HG02759 (cell line): ENCODE measurements around the gene ZBTB21.
"Not testable (repeated sequence)": the region's sequence is repeated elsewhere in the genome, so short reads cannot be mapped to it uniquely, and the experiment has no call there.

Source experiments
- ATAC-seq: cut with Tn5 transposase; IDR thresholded peaks from one replicate; pipeline ENCODE4 v1.9.1; 2021; ENCODE audit warnings: mild to moderate bottlenecking, moderate library complexity; ENCODE audit not compliant: unreplicated experiment

Gene ZBTB21

GRCh38 chr21:41954654-41955499 lies 55.3 kb downstream of the ZBTB21 start:
- ATAC-seq = no peak

- peak; percentile 65 for ATAC-seq
Measured at GRCh38 chr21:41953831-41954653, 56.1 kb downstream of the ZBTB21 start, which contains the start of gene C2CD2. TSS of gene C2CD2 (minus strand) at chr21:41954018. CDS start at chr21:41953648, 370 bp downstream.

- ATAC-seq = peak; percentile 44
Measured at GRCh38 chr21:41953249-41953830, 56.8 kb downstream of the ZBTB21 start.

GRCh38 chr21:41952568-41953248 lies 57.5 kb downstream of the ZBTB21 start:
- ATAC-seq = no peak

GRCh38 chr21:41951876-41952567 lies 58.1 kb downstream of the ZBTB21 start:
- ATAC-seq = no peak

- ATAC-seq = no peak
Measured at GRCh38 chr21:41950941-41951351, 59.2 kb downstream of the ZBTB21 start.

- not testable (repeated sequence) for ATAC-seq
Measured at GRCh38 chr21:41949631-41950030, 60.5 kb downstream of the ZBTB21 start.

- no peak for ATAC-seq
Measured at GRCh38 chr21:41948901-41949300, 61.3 kb downstream of the ZBTB21 start.

GRCh38 chr21:41948078-41948895 lies 61.9 kb downstream of the ZBTB21 start:
- ATAC-seq = no peak

GRCh38 chr21:41945982-41946381 lies 64.2 kb downstream of the ZBTB21 start:
- ATAC-seq = no peak

GRCh38 chr21:41943851-41944250 lies 66.3 kb downstream of the ZBTB21 start:
- ATAC-seq = no peak

GRCh38 chr21:41942457-41942856 lies 67.7 kb downstream of the ZBTB21 start:
- ATAC-seq = no peak

GRCh38 chr21:41941941-41942340 lies 68.2 kb downstream of the ZBTB21 start:
- ATAC-seq = no peak

- no peak for ATAC-seq
Measured at GRCh38 chr21:41940431-41940830, 69.7 kb downstream of the ZBTB21 start.

GRCh38 chr21:41939391-41939790 lies 70.8 kb downstream of the ZBTB21 start:
- no peak for ATAC-seq
